ENCODE measurements around the gene TMTC4.
"Not testable (repeated sequence)": the region's sequence is repeated elsewhere in the genome, so short reads cannot be mapped to it uniquely, and the experiment has no call there.

The TMTC4 gene, protein sequence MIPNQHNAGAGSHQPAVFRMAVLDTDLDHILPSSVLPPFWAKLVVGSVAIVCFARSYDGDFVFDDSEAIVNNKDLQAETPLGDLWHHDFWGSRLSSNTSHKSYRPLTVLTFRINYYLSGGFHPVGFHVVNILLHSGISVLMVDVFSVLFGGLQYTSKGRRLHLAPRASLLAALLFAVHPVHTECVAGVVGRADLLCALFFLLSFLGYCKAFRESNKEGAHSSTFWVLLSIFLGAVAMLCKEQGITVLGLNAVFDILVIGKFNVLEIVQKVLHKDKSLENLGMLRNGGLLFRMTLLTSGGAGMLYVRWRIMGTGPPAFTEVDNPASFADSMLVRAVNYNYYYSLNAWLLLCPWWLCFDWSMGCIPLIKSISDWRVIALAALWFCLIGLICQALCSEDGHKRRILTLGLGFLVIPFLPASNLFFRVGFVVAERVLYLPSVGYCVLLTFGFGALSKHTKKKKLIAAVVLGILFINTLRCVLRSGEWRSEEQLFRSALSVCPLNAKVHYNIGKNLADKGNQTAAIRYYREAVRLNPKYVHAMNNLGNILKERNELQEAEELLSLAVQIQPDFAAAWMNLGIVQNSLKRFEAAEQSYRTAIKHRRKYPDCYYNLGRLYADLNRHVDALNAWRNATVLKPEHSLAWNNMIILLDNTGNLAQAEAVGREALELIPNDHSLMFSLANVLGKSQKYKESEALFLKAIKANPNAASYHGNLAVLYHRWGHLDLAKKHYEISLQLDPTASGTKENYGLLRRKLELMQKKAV

DNA sequence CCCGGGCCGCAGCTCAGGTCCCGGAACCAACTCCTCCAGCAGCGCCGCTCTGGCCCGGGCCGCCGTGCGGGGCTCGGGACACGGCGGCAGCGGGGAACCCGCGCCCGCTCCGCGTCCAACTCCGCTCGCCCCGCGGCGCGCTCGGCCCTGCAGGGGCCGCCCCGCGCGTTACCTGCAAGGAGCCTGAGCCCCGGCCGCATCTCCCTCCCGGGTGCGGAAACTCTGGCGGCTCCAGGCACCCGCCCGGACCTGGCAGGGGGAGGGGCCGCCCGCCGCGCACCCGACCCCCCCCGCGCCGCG is at the start of gene TMTC4:
Gene TMTC4 (minus strand): TSS at position 224 of the 300 bp plus-strand sequence. CDS start 4,433 bp downstream, outside the sequence.
- Histone ChIP-seq H3K36me3 (ENCODE audit: insufficient read depth, low read length) (no peaks in the 10 kb centered on the region), H3K4me3 (ENCODE audit: low read depth in 1 of 2, low read length in 2 of 2) (peak within 1 kb of the TSS; percentile 75 to 84), H3K4me1 (ENCODE audit: insufficient read depth, low read length) (peaks cover 12% of the 10 kb centered on the region), H3K9ac (ENCODE audit: low read length) (peak within 1 kb of the TSS; percentile 44), H3K27ac (ENCODE audit: low read depth, low read length) (peak within 1 kb of the TSS; percentile 88), H3K27me3 (ENCODE audit: control insufficient read depth in 1 of 2, insufficient read depth in 2 of 2, low read length in 2 of 2) (no peaks in the 10 kb centered on the region), H3K9me3 (ENCODE audit: low read length) (no peaks in the 10 kb centered on the region)

DNA sequence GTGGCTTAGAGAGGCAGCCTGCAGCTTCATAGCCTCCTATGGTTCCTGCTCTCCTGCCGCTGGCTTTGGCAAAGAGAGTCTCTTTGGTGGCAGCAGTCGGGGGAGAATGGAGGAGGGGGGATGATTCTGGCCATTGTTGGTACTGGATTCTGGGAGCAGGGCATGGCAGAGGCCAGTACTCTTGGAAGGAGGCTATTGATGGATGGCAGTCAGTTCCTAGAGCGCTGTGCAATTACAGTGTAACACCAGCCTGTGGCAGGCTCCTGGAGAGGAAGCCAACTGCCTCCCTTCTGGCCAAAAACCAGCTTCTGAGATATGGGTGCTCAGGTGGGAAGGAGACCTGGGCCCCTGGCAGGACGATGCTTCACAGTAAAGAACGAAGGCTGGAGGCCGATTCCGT is 47.9 kb upstream of the TMTC4 start:
- Histone ChIP-seq H3K36me3 (ENCODE audit: insufficient read depth, low read length) (no peaks in the 10 kb centered on the region), H3K27me3 (ENCODE audit: control insufficient read depth in 1 of 2, insufficient read depth in 2 of 2, low read length in 2 of 2) (no peaks in the 10 kb centered on the region), H3K9ac (ENCODE audit: low read length) (no peak overlapping the region), H3K4me3 (ENCODE audit: low read depth in 1 of 2, low read length in 2 of 2) (no peak overlapping the region), H3K4me1 (ENCODE audit: insufficient read depth, low read length) (peaks cover 3% of the 10 kb centered on the region), H3K9me3 (ENCODE audit: low read length) (no peaks in the 10 kb centered on the region), H3K27ac (ENCODE audit: low read depth, low read length) (no peak overlapping the region)

DNA sequence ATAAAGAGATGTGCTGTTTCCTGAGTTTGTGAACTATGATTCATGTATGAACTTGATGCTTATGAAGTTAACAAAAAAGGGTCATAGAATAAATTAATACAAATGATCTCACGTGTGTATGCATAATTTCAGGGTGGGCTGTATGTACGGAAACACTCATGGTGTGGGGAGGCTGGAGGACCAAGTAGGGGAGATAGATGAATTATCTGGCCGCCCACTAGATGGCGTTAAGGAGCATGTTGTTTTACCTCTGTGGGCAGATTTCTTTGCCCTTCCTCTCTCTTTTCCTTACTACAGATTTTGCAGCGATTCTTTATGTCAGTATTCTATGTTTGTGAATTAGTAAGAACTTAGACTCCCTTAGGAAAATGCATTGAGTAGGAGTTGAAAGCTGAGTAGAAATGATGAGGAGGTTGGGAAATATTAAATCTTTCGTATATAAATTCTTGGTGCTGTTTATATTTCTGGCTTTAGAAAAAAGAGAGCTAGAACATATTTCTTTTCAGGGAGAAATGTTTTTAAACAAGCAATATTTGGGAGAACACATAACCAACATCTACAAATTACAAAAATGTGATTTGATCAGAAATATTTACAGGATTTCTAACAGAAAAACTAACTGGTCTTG is 47.4 kb upstream of the TMTC4 start:
- Histone ChIP-seq H3K9me3 (ENCODE audit: low read length) (no peaks in the 10 kb centered on the region), H3K27me3 (ENCODE audit: control insufficient read depth in 1 of 2, insufficient read depth in 2 of 2, low read length in 2 of 2) (no peaks in the 10 kb centered on the region), H3K9ac (ENCODE audit: low read length) (no peak overlapping the region), H3K36me3 (ENCODE audit: insufficient read depth, low read length) (no peaks in the 10 kb centered on the region), H3K4me1 (ENCODE audit: insufficient read depth, low read length) (peaks cover 3% of the 10 kb centered on the region), H3K27ac (ENCODE audit: low read depth, low read length) (no peak overlapping the region), H3K4me3 (ENCODE audit: low read depth in 1 of 2, low read length in 2 of 2) (no peak overlapping the region)

DNA sequence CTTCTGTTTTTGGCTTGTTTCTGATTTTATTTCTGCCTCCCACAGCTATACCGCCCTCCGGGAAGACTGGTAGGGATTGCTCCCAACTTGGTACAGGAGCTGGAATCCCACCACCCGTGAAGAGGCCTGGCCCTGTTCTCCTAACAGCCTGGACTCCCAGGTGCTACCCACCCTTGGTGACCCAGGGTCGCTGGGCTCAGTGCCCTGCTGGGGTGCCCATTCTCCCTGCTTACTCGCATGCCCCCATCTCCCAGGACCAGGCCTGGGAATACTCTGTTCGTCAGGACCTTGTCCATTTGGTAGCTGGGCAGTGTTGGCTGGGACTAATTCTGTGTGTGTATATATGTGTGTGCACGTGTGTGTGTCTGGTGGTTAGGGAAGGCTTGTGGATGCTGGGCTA is 41.0 kb upstream of the TMTC4 start:
- no peak overlapping the region for H3K4me3 ChIP-seq (ENCODE audit: low read depth in 1 of 2, low read length in 2 of 2)
- no peak overlapping the region for H3K27ac ChIP-seq (ENCODE audit: low read depth, low read length)
- H3K4me1 ChIP-seq (ENCODE audit: insufficient read depth, low read length): no peaks in the 10 kb centered on the region
- no peak overlapping the region for H3K9ac ChIP-seq (ENCODE audit: low read length)
- H3K9me3 ChIP-seq (ENCODE audit: low read length): no peaks in the 10 kb centered on the region
- H3K27me3 ChIP-seq (ENCODE audit: control insufficient read depth in 1 of 2, insufficient read depth in 2 of 2, low read length in 2 of 2): no peaks in the 10 kb centered on the region
- no peaks in the 10 kb centered on the region for H3K36me3 ChIP-seq (ENCODE audit: insufficient read depth, low read length)

DNA sequence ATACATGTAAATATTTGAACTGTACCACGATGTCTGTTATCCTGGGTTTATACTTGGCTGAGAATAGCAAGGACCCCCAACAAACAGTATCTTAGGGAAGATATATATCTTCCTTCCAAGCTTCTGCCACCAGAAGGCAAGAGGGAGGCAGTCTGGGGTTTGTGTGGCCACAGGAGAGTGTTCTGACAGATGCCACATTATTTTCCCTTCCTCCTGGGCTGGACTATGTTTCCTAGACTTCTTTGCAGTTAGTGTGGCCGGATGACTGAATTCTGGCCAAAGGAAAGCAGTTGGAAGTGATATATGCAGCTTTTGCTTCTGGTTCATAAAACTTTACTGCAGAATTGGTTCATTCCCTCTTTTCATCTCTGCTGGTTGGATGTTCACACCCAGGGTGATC is 39.9 kb upstream of the TMTC4 start:
- Histone ChIP-seq H3K9ac (ENCODE audit: low read length) (no peak overlapping the region), H3K27ac (ENCODE audit: low read depth, low read length) (no peak overlapping the region), H3K4me3 (ENCODE audit: low read depth in 1 of 2, low read length in 2 of 2) (no peak overlapping the region), H3K27me3 (ENCODE audit: control insufficient read depth in 1 of 2, insufficient read depth in 2 of 2, low read length in 2 of 2) (no peaks in the 10 kb centered on the region), H3K4me1 (ENCODE audit: insufficient read depth, low read length) (no peaks in the 10 kb centered on the region), H3K9me3 (ENCODE audit: low read length) (no peaks in the 10 kb centered on the region), H3K36me3 (ENCODE audit: insufficient read depth, low read length) (no peaks in the 10 kb centered on the region)

DNA sequence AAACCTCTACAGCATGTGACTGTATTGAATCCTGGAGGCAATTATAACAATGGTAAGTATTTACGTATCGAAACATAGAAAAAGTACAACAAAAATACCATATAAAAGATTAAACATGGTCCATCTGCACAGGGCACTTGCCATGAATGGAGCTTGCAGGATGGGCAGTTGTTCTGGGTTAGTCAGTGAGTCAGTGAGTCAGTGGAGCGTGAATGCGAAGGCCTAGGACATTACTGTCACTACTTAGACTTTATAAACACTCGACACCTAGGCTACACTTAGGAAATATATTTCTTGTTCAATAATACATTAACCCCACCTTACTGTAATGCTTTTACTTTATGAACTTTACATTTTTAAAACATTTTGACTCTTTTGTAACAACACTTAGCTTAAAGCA is 35.6 kb upstream of the TMTC4 start:
- Histone ChIP-seq H3K36me3 (ENCODE audit: insufficient read depth, low read length) (no peaks in the 10 kb centered on the region), H3K4me1 (ENCODE audit: insufficient read depth, low read length) (no peaks in the 10 kb centered on the region), H3K27ac (ENCODE audit: low read depth, low read length) (no peak overlapping the region), H3K27me3 (ENCODE audit: control insufficient read depth in 1 of 2, insufficient read depth in 2 of 2, low read length in 2 of 2) (no peaks in the 10 kb centered on the region), H3K4me3 (ENCODE audit: low read depth in 1 of 2, low read length in 2 of 2) (no peak overlapping the region), H3K9me3 (ENCODE audit: low read length) (no peaks in the 10 kb centered on the region), H3K9ac (ENCODE audit: low read length) (no peak overlapping the region)

DNA sequence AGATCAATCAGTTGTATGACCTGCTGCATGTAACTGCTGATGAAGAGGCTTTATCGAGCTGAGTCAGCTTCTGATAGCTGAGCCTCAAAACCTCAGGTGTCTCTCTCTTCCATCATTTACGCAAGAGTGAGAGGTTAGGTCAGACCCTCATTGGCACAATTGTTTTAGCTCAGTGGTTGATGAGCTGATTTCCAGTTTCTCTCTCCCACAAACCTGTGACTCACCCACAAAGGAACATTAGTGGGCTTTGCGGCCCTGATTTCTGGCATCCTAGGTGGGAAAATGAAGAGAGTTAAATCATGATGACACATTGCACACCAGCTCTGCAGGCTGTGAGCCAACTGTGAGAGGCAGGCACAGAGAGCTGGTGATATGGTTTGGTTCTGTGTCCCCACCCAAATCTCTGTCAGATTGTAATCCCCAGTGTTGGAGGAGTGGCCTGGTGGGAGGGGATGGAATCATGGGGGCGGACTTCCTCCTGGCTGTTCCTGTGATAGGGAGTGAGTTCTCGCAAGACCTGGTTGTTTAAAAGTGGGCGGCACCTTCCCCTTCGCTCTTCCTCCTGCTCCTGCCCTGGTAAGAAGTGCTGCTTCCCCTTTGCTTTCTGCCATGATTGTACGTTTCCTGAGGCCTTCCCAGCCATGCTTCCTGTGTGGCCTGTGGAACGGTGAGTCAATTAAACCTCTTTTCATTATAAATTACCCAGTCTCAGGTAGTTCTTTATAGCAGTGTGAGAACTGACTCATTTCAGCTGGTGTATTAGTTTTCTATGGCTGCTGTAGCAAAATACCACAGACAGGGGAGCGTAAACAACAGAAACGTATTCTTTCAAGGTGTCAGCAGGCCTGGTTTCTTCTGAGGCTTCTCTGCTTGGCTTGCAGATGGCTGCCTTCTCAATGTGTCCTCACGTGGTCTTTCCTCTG is 33.5 kb upstream of the TMTC4 start:
- no peak overlapping the region for H3K27ac ChIP-seq (ENCODE audit: low read depth, low read length)
- no peaks in the 10 kb centered on the region for H3K4me1 ChIP-seq (ENCODE audit: insufficient read depth, low read length)

DNA sequence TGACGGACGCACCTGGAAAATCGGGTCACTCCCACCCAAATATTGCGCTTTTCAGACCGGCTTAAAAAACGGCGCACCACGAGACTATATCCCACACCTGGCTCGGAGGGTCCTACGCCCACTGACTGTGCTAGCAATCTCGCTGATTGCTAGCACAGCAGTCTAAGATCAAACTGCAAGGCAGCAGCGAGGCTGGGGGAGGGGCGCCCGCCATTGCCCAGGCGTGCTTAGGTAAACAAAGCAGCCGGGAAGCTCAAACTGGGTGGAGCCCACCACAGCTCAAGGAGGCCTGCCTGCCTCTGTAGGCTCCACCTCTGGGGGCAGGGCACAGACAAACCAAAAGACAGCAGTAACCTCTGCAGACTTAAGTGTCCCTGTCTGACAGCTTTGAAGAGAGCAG is 23.7 kb upstream of the TMTC4 start:
- not testable (repeated sequence) for H3K27ac ChIP-seq (ENCODE audit: low read depth, low read length); H3K4me1 ChIP-seq (ENCODE audit: insufficient read depth, low read length); H3K9me3 ChIP-seq (ENCODE audit: low read length); H3K36me3 ChIP-seq (ENCODE audit: insufficient read depth, low read length); H3K4me3 ChIP-seq (ENCODE audit: low read depth in 1 of 2, low read length in 2 of 2); H3K9ac ChIP-seq (ENCODE audit: low read length); H3K27me3 ChIP-seq (ENCODE audit: control insufficient read depth in 1 of 2, insufficient read depth in 2 of 2, low read length in 2 of 2)

More for the DNA sequence above, 33.5 kb upstream of the TMTC4 start:
- no peaks in the 10 kb centered on the region for H3K36me3 ChIP-seq (ENCODE audit: insufficient read depth, low read length)
- no peak overlapping the region for H3K4me3 ChIP-seq (ENCODE audit: low read depth in 1 of 2, low read length in 2 of 2)
- no peaks in the 10 kb centered on the region for H3K9me3 ChIP-seq (ENCODE audit: low read length)
- H3K27me3 ChIP-seq (ENCODE audit: control insufficient read depth in 1 of 2, insufficient read depth in 2 of 2, low read length in 2 of 2): no peaks in the 10 kb centered on the region
- H3K9ac ChIP-seq (ENCODE audit: low read length): no peak overlapping the region

DNA sequence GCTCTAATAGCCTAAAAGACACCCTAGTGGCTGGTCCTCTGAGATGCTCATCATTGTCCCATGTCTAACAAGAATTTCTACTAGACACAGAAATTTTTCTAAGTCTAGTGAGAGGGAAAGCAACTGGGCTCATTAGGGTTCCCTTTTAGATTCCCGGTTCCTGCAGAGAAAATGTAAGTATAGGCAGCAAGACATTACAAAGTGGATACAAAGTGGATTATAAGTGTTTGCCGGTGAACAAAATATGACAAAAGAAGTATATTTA is 20.8 kb upstream of the TMTC4 start:
- Histone ChIP-seq H3K9me3 (ENCODE audit: low read length) (no peaks in the 10 kb centered on the region), H3K4me1 (ENCODE audit: insufficient read depth, low read length) (no peaks in the 10 kb centered on the region), H3K27ac (ENCODE audit: low read depth, low read length) (no peak overlapping the region), H3K9ac (ENCODE audit: low read length) (no peak overlapping the region), H3K4me3 (ENCODE audit: low read depth in 1 of 2, low read length in 2 of 2) (no peak overlapping the region), H3K36me3 (ENCODE audit: insufficient read depth, low read length) (no peaks in the 10 kb centered on the region), H3K27me3 (ENCODE audit: control insufficient read depth in 1 of 2, insufficient read depth in 2 of 2, low read length in 2 of 2) (no peaks in the 10 kb centered on the region)

DNA sequence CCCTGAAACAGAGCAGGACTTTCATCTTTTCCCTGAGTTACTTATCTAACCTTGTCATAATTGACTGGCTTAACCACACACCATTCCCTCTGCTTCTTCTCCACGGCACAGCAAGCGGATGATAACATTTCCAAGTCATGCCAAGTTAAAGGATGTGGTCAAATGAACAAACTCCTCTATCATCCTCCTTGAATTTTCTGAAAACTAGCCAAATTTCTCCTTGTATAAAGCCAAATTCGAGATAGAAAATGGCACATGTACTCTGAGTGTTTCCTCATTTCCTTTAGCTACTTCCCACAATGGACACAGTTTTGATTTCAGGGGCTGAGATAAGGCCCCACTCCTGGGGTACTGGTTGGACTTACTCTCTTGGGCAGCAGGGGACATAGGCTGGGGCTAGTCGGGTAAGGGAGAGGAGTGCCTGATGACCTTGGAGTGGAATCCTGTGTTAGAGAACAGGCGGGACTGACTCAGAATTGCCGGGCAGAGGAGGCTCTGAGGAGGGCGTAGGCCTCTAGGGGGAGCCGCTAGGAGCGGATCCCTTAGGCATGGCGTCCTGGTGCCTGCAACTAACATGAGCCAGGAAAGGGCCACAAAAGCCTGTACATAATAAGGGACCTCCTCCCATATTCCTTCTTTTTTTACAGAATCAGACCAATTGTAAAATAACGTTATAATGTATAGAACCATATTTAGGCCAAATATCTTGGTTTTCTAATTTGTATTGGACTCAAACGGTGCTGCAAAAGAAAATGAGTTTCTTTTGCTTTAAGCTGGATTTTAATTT is 20.3 kb upstream of the TMTC4 start:
- no peak overlapping the region for H3K9ac ChIP-seq (ENCODE audit: low read length)
- no peaks in the 10 kb centered on the region for H3K4me1 ChIP-seq (ENCODE audit: insufficient read depth, low read length)
- H3K9me3 ChIP-seq (ENCODE audit: low read length): no peaks in the 10 kb centered on the region
- no peak overlapping the region for H3K4me3 ChIP-seq (ENCODE audit: low read depth in 1 of 2, low read length in 2 of 2)
- no peaks in the 10 kb centered on the region for H3K27me3 ChIP-seq (ENCODE audit: control insufficient read depth in 1 of 2, insufficient read depth in 2 of 2, low read length in 2 of 2)
- no peak overlapping the region for H3K27ac ChIP-seq (ENCODE audit: low read depth, low read length)
- no peaks in the 10 kb centered on the region for H3K36me3 ChIP-seq (ENCODE audit: insufficient read depth, low read length)
